Head of caudate nucleus (tissue), 42 donors: ENCODE data around the gene THYN1.
A peak's percentile ranks its signal among the peaks of the same experiment; 100 is the strongest.
"Not testable (repeated sequence)": the region's sequence is repeated elsewhere in the genome, so short reads cannot be mapped to it uniquely, and the experiment has no call there.

ENCODE experiments used
- DNase-seq, 42 donors: peaks; one replicate each; pipeline versions ENCODE4 v3.0.0 to v3.0.0-alpha.2; 2020 to 2021; ENCODE audit warnings: mixed read lengths in 7 of 42
- intact Hi-C: fragments of 100-400 bp; cut with DNase I; formaldehyde crosslinking; loops from one replicate; pipeline ENCODE4 v1.15.0; 2022

The THYN1 gene

GRCh38 chr11:134253188-134253993 is at the start of gene THYN1, which contains the start of gene ACAD8:
Gene THYN1, minus strand, starts transcription at chr11:134253352. Its CDS starts 470 bp downstream, at chr11:134252882.
Gene ACAD8, plus strand, starts transcription at chr11:134253568. Its CDS starts 33 bp downstream, at chr11:134253601.
- intact Hi-C loops: no loop called here
- DNase-seq: peak; percentile 97 to 99 (median 98)

GRCh38 chr11:134294664-134295063 is 41.5 kb upstream of the THYN1 start:
- no peak for DNase-seq
- intact Hi-C loops: no loop called here

GRCh38 chr11:134293119-134294113 is 40.3 kb upstream of the THYN1 start:
- intact Hi-C loops: no loop called here
- DNase-seq: no peak

- intact Hi-C loops: no loop called here
- DNase-seq: no peak
These were observed 39.5 kb upstream of the THYN1 start for GRCh38 chr11:134292661-134293060.

GRCh38 chr11:134291196-134291595 is 38.0 kb upstream of the THYN1 start:
- peak in 1 of 42 donors; percentile 21 for DNase-seq
- intact Hi-C loops: no loop called here

- DNase-seq: peak in 1 of 42 donors; percentile 18
- intact Hi-C loops: no loop called here
These were observed 37.5 kb upstream of the THYN1 start for GRCh38 chr11:134290646-134291045.

GRCh38 chr11:134289789-134290188 is 36.6 kb upstream of the THYN1 start:
- intact Hi-C loops: no loop called here
- DNase-seq: peak in 1 of 42 donors; percentile 33

GRCh38 chr11:134289167-134289566 is 36.0 kb upstream of the THYN1 start:
- DNase-seq: no peak
- intact Hi-C loops: no loop called here

GRCh38 chr11:134288486-134288885 is 35.3 kb upstream of the THYN1 start:
- DNase-seq: peak in 1 of 42 donors; percentile 16
- intact Hi-C loops: no loop called here

- peak in 1 of 42 donors; percentile 39 for DNase-seq
- intact Hi-C loops: no loop called here
These were observed 34.4 kb upstream of the THYN1 start for GRCh38 chr11:134287561-134287960.

- intact Hi-C loops: not testable (repeated sequence)
These were observed 31.2 kb upstream of the THYN1 start for GRCh38 chr11:134284349-134284748.

GRCh38 chr11:134283461-134284230 is 30.5 kb upstream of the THYN1 start:
- intact Hi-C loops: no loop called here
- peak in 1 of 42 donors; percentile 22 for DNase-seq

More at GRCh38 chr11:134284349-134284748, 31.2 kb upstream of the THYN1 start:
- DNase-seq: peak in 1 of 42 donors; percentile 10

GRCh38 chr11:134282121-134283045 is 29.2 kb upstream of the THYN1 start:
- DNase-seq: peak in 1 of 42 donors; percentile 18
- intact Hi-C loops: no loop called here

- intact Hi-C loops, DNase-seq: not testable (repeated sequence)
These were observed 28.5 kb upstream of the THYN1 start for GRCh38 chr11:134281635-134282034.

- intact Hi-C loops: no loop called here
- DNase-seq: peak in 2 of 42 donors; percentile 12 to 13
These were observed 25.2 kb upstream of the THYN1 start for GRCh38 chr11:134278356-134278755.

GRCh38 chr11:134277183-134278001 is 24.2 kb upstream of the THYN1 start:
- DNase-seq: peak in 11 of 42 donors; percentile 6 to 59 (median 29)
- intact Hi-C loops: no loop called here
